Aorta (tissue), 5 donors: Measurements from ENCODE around the gene AKR1E2. TPM values are rescaled to one million over a fixed set of nuclear protein-coding genes. Genes with fewer than 3 reads are reported as not detected.

Experiments
- ATAC-seq: fragments of 200-7000 bp; cut with Tn5 transposase; one replicate; pipeline ENCODE4 v1.9.1; 2022; ENCODE audit warnings: moderate library complexity; ENCODE audit not compliant: low FRiP score
- DNase-seq, 2 donors: peaks; one replicate each; pipeline ENCODE4 v3.0.0-alpha.2; 2020
- H3K27ac ChIP-seq, 2 donors: one replicate each; pipeline ENCODE4 v1.5.1; 2013; ENCODE audit warnings: low read length in 2 of 2, mild to moderate bottlenecking in 2 of 2, moderate library complexity in 2 of 2, control low read depth in 1 of 2, inconsistent platforms in 1 of 2, low read depth in 1 of 2
- H3K27me3 ChIP-seq, 2 donors: one replicate each; pipeline ENCODE4 v1.6.1; 2013; ENCODE audit warnings: control low read depth in 1 of 2, low read length in 1 of 2, mild to moderate bottlenecking in 1 of 2, moderate library complexity in 1 of 2; ENCODE audit not compliant: insufficient read depth in 2 of 2, control insufficient read depth in 1 of 2
- H3K36me3 ChIP-seq, 2 donors: one replicate each; pipeline ENCODE4 v1.6.1; 2013; ENCODE audit warnings: control low read depth in 1 of 2, low read length in 1 of 2, mild to moderate bottlenecking in 1 of 2; ENCODE audit not compliant: insufficient read depth in 2 of 2, control insufficient read depth in 1 of 2
- H3K4me1 ChIP-seq, 2 donors: one replicate each; pipeline ENCODE4 v1.6.1; 2013; ENCODE audit warnings: low read length in 2 of 2, control low read depth in 1 of 2, mild to moderate bottlenecking in 1 of 2, moderate library complexity in 1 of 2; ENCODE audit not compliant: insufficient read depth in 2 of 2, control insufficient read depth in 1 of 2
- H3K4me3 ChIP-seq, 2 donors: one replicate each; pipeline ENCODE4 v1.5.1; 2013; ENCODE audit warnings: low read length in 2 of 2, control low read depth in 1 of 2, mild to moderate bottlenecking in 1 of 2
- H3K9me3 ChIP-seq: one replicate; pipeline ENCODE4 v1.6.1; 2013; ENCODE audit warnings: mild to moderate bottlenecking, low read length; ENCODE audit not compliant: control insufficient read depth
- WGBS, 2 donors: extraction: QIAGEN DNeasy Blood & Tissue Kit; methylation state at CpG; one replicate each; pipeline ENCODE4 v1.1.7; 2013; 5-methylcytosine and 5-hydroxymethylcytosine counted together
- intact Hi-C, 2 donors: fragments of 100-400 bp; cut with DNase I; formaldehyde crosslinking; loops; one replicate each; pipeline versions ENCODE4 v1.14.2 to v1.15.0; 2022
- polyA plus RNA-seq, 2 donors: library from polyadenylated mRNA; stranded (reverse); fragments of 200-250 nt; gene quantifications; one replicate each; pipeline ENCODE4 v1.2.3, GENCODE V29; 2013
- total RNA-seq, 2 donors: library from RNA; stranded (reverse); fragmentation: NEBNext Ultra II Directional; extraction: Animal tissue kit (Norgen Biotek cat#: 25700); gene quantifications; one replicate each; pipeline ENCODE4 v1.2.1, GENCODE V29; 2021
- donor health status: healthy with polysubstance abuse.
- donor health status: Bipolar disorder and iron deficiency.
- donor health status: DM: no; HTN: no; CAD: no.
- donor health status: DM: no; HTN: no; CAD: no.
- donor health status: DM: yes; HTN: yes; CAD: no.

Gene AKR1E2
- total and polyA plus RNA-seq, 4 donors: 4.9 to 20.8 (median 8.0) TPM

DNA sequence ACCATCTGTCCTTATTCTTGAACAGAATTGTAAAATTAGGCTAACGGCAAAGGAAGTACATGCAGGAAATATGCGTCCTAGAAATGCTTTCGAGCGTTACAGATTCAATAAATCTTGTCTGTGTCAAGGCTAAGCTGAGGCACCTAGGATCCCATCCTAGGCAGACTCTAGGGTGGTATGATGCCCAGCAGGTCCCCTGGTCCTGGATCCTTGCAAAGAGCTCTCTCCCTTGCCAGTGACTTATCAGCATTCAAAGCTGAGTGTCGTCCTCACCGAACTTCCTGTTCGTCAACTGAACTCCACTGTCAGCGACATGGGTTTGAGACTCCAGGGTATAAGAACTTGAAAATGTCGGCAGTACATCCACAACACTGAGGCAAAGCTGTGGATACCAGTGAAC is 61.5 kb downstream of the AKR1E2 start:
- H3K4me3 ChIP-seq: no peak overlapping the region
- intact Hi-C loops: no loop called here
- no peaks in the 10 kb centered on the region for H3K36me3 ChIP-seq
- no peak for DNase-seq
- no peaks in the 10 kb centered on the region for H3K4me1 ChIP-seq
- H3K27ac ChIP-seq: no peak overlapping the region
- no peak for ATAC-seq
- 89 to 92% methylated on average over 9 of the region's 9 CpGs for WGBS, 2 donors
- H3K27me3 ChIP-seq: no peaks in the 10 kb centered on the region
- no peaks in the 10 kb centered on the region for H3K9me3 ChIP-seq

- no peak overlapping the region for H3K27ac ChIP-seq
- no peak overlapping the region for H3K4me3 ChIP-seq
- H3K4me1 ChIP-seq: no peaks in the 10 kb centered on the region
- no peaks in the 10 kb centered on the region for H3K36me3 ChIP-seq
- H3K9me3 ChIP-seq: no peaks in the 10 kb centered on the region
- 31 to 39% methylated on average over 5 of the region's 5 CpGs for WGBS, 2 donors
- intact Hi-C loops: no loop called here
- DNase-seq (no peak), ATAC-seq (no peak)
- H3K27me3 ChIP-seq: no peaks in the 10 kb centered on the region
Measured at GRCh38 chr10:4888236-4888635, 62.2 kb downstream of the AKR1E2 start.

- no peaks in the 10 kb centered on the region for H3K27me3 ChIP-seq
- ATAC-seq (no peak), DNase-seq (no peak)
- intact Hi-C loops: no loop called here
- H3K9me3 ChIP-seq: no peaks in the 10 kb centered on the region
- H3K4me1 ChIP-seq: peaks cover 0 to 1% of the 10 kb centered on the region in 2 donors
- no peaks in the 10 kb centered on the region for H3K36me3 ChIP-seq
- H3K4me3 ChIP-seq: no peak overlapping the region
- no peak overlapping the region for H3K27ac ChIP-seq
- WGBS, 2 donors: 98% methylated on average over 2 of the region's 2 CpGs
Measured at GRCh38 chr10:4889959-4890358, 64.0 kb downstream of the AKR1E2 start.

- no peaks in the 10 kb centered on the region for H3K27me3 ChIP-seq
- intact Hi-C loops: no loop called here
- H3K36me3 ChIP-seq: no peaks in the 10 kb centered on the region
- ATAC-seq: no peak
- no peak overlapping the region for H3K27ac ChIP-seq
- peaks cover 0 to 1% of the 10 kb centered on the region in 2 donors for H3K4me1 ChIP-seq
- no peak overlapping the region for H3K4me3 ChIP-seq
- 63 to 68% methylated on average over 2 of the region's 2 CpGs for WGBS, 2 donors
- H3K9me3 ChIP-seq: no peaks in the 10 kb centered on the region
- DNase-seq: no peak
Measured at GRCh38 chr10:4892681-4893080, 66.7 kb downstream of the AKR1E2 start.

- WGBS, 2 donors: 94 to 98% methylated on average over 2 of the region's 2 CpGs
- H3K9me3 ChIP-seq: no peaks in the 10 kb centered on the region
- no peak overlapping the region for H3K27ac ChIP-seq
- H3K27me3 ChIP-seq: no peaks in the 10 kb centered on the region
- intact Hi-C loops: no loop called here
- no peak for ATAC-seq
- no peak for DNase-seq
- no peak overlapping the region for H3K4me3 ChIP-seq
- H3K36me3 ChIP-seq: no peaks in the 10 kb centered on the region
- peaks cover 0 to 1% of the 10 kb centered on the region in 2 donors for H3K4me1 ChIP-seq
Measured at GRCh38 chr10:4894335-4894734, 68.3 kb downstream of the AKR1E2 start.

Other genes starting within 250 kb of the AKR1E2 start
- 10 to 100 TPM; 33.6 to 79.0 TPM for gene AKR1C1, start 137.2 kb downstream of the AKR1E2 start, total RNA-seq
- 100 to 1,000 TPM; 100 to 311 TPM for gene AKR1C1, start 137.2 kb downstream of the AKR1E2 start, polyA plus RNA-seq
- gene AKR1C2, start 177.7 kb downstream of the AKR1E2 start, total RNA-seq: 10 to 100 TPM; 44.7 to 46.8 TPM
- gene AKR1C2, start 177.7 kb downstream of the AKR1E2 start, polyA plus RNA-seq: 100 to 1,000 TPM in 1 of 2 donors, 10 to 100 TPM in 1; 60.7 to 121 TPM